Vagina (tissue), 2 donors: ENCODE data around the gene KIR2DL4.
"Not testable (repeated sequence)": the region's sequence is repeated elsewhere in the genome, so short reads cannot be mapped to it uniquely, and the experiment has no call there.

ENCODE experiments used
- CTCF ChIP-seq, 3 experiments: fragments of 450-650 bp in 2 of 3; fragments of 200-600 bp in 1 of 3; sonication (generic) in 1 of 3; IDR thresholded peaks; one replicate each; pipeline ENCODE4 v1.5.1; 2017 to 2019; ENCODE audit warnings: antibody characterized with exemption in 3 of 3, mild to moderate bottlenecking in 2 of 3, moderate library complexity in 2 of 3
- POLR2A ChIP-seq, 2 donors: fragments of 450-650 bp; IDR thresholded peaks; one replicate each; pipeline ENCODE4 v1.6.1; 2017; ENCODE audit warnings: antibody characterized with exemption in 2 of 2, mild to moderate bottlenecking in 2 of 2, moderate library complexity in 2 of 2

- TF ChIP-seq CTCF, POLR2A (IDR thresholded peaks at IDR 0.05): not testable (repeated sequence)
Observed at GRCh38 chr19:54855241-54855640, 51.8 kb downstream of the KIR2DL4 start.
